ENCODE measurements around the gene NHSL1. TPM values are rescaled to one million over a fixed set of nuclear protein-coding genes. Genes with fewer than 3 reads are reported as not detected.

The NHSL1 gene
- total and polyA plus RNA-seq, 9 of the 15 experiments (the other 6 are each of a cell fraction or from before 2014, with no cell fraction given), result 0.09 to 0.20 TPM; not detected in 7

- TF ChIP-seq CTCF (IDR thresholded peaks at IDR 0.05 in 2 of 3, conservative IDR thresholded peaks at IDR 0.05 in 1 of 3; ENCODE audit: insufficient read depth in 2 of 3, low read depth in 1 of 3, low read length in 3 of 3) (no peak), THRA (IDR thresholded peaks at IDR 0.05) (no peak), HNRNPH1 (optimal IDR thresholded peaks at IDR 0.05; ENCODE audit: low read depth, low read length) (no peak), YY1 (IDR thresholded peaks at IDR 0.05; ENCODE audit: borderline replicate concordance in 1 of 3, control insufficient read depth in 1 of 3, extremely low read depth in 1 of 3, insufficient read depth in 3 of 3, insufficient read length in 1 of 3, insufficient replicate concordance in 2 of 3, low read depth in 1 of 3, low read length in 2 of 3) (no peak), MCM5 (IDR thresholded peaks at IDR 0.05; ENCODE audit: low read depth) (no peak), HDAC2 (IDR thresholded peaks at IDR 0.05) (0 out of 2 replicates have a peak, but pooled peaks have one; percentile 51), ZNF12 (CRISPR knock-in tag; IDR thresholded peaks at IDR 0.05) (no peak), TFAP4 (CRISPR knock-in tag; IDR thresholded peaks at IDR 0.05; ENCODE audit: borderline replicate concordance) (no peak), ZNF507 (tag; conservative IDR thresholded peaks at IDR 0.05) (no peak), CREB1 (IDR thresholded peaks at IDR 0.05) (no peak), CREB1 (CRISPR knock-in tag; IDR thresholded peaks at IDR 0.05) (no peak), OTX1 (CRISPR knock-in tag; IDR thresholded peaks at IDR 0.05) (peak; percentile 72; the same call in 1 of the 2 replicates), SRSF1 (IDR thresholded peaks at IDR 0.05; ENCODE audit: low read depth, low read length) (no peak), CHD2 (IDR thresholded peaks at IDR 0.05; ENCODE audit: low read depth, low read length) (no peak), PYGO2 (tag; IDR thresholded peaks at IDR 0.05) (peak; percentile 14; the same call in 1 of the 2 replicates), SIN3B (IDR thresholded peaks at IDR 0.05; ENCODE audit: low read depth) (no peak), TFAM (CRISPR knock-in tag; conservative IDR thresholded peaks at IDR 0.05) (no peak), MCM7 (IDR thresholded peaks at IDR 0.05) (no peak)
- TF ChIP-seq, protein P1, sequence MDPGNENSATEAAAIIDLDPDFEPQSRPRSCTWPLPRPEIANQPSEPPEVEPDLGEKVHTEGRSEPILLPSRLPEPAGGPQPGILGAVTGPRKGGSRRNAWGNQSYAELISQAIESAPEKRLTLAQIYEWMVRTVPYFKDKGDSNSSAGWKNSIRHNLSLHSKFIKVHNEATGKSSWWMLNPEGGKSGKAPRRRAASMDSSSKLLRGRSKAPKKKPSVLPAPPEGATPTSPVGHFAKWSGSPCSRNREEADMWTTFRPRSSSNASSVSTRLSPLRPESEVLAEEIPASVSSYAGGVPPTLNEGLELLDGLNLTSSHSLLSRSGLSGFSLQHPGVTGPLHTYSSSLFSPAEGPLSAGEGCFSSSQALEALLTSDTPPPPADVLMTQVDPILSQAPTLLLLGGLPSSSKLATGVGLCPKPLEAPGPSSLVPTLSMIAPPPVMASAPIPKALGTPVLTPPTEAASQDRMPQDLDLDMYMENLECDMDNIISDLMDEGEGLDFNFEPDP (CRISPR knock-in tag; IDR thresholded peaks at IDR 0.05), result no peak
- TF ChIP-seq, protein P2, sequence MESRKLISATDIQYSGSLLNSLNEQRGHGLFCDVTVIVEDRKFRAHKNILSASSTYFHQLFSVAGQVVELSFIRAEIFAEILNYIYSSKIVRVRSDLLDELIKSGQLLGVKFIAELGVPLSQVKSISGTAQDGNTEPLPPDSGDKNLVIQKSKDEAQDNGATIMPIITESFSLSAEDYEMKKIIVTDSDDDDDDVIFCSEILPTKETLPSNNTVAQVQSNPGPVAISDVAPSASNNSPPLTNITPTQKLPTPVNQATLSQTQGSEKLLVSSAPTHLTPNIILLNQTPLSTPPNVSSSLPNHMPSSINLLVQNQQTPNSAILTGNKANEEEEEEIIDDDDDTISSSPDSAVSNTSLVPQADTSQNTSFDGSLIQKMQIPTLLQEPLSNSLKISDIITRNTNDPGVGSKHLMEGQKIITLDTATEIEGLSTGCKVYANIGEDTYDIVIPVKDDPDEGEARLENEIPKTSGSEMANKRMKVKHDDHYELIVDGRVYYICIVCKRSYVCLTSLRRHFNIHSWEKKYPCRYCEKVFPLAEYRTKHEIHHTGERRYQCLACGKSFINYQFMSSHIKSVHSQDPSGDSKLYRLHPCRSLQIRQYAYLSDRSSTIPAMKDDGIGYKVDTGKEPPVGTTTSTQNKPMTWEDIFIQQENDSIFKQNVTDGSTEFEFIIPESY (CRISPR knock-in tag; IDR thresholded peaks at IDR 0.05), result no peak
Observed at GRCh38 chr6:138393871-138394783, 105.2 kb downstream of the NHSL1 start (continued).

Data from K562 (cell line).